Measurements from ENCODE around the gene YLPM1.

YLPM1 gene

DNA sequence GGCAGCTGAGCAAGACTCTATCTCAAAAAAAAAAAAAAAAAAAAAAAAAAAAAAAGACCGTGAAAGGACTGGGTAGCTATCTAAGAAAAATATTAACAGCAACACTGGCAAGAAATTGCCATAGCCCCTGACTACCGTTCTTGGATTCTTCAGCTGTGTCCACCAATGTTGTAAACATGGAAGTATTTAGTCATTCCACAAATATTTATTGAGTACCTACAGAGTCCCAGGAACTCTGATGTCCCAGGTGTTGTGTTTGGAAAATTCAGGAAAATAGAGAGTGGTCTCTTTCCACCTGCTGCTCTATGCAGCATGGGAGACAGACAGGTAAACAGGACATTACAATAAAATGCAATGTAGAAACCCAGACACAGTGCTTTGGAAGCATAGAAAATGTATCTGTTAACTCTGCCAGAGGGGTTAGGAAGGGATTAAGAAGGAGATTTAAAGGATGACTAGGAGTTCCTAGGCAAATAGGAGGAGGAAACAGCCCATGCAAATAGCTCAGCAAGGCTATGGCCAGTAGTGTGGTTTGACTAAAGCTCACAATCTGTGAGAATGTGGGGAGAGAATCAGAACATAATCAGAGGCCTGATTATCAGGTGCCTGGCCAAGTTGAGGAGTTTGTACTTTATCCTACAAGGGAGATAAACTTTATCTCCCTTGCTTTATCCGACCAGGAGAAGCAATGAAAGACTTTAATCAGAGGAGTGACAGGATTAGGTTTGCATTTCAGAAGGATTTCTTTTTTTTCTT is 116.5 kb downstream of the YLPM1 start:
- no peak for DNase-seq

GRCh38 chr14:74881431-74882102 is 118.5 kb downstream of the YLPM1 start, which contains the start of gene DLST:
DLST (plus strand) TSS chr14:74881916; CDS start chr14:74881954, 38 bp downstream.
- DNase-seq: peak; percentile 89

- peak; percentile 41 for DNase-seq
Measured at GRCh38 chr14:74882103-74882920, 119.2 kb downstream of the YLPM1 start.

Data from fibroblast of skin of right biceps (primary cell).